ENCODE data around the gene ST8SIA5. TPM values are rescaled to one million over a fixed set of nuclear protein-coding genes. Genes with fewer than 3 reads are reported as not detected.

The ST8SIA5 gene
- total RNA-seq, 1 donor, result under 0.01 TPM

DNA sequence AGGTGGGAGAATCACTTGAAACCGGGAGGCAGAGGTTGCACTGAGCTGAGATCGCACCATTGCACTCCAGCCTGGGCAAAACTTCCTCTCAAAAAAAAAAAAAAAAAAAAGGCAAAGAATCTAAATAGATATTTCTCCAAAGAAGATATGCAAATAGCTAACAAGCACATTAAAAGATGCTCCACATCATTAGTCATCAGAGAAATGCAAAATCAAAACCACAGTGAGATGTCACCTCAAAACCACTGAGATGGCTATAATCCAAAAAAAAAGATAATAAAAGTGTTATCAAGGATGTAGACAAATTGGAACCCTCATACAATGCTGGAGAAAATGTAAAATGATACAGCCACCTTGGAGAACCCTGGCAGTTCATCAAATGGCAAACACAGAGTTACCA, 8.4 kb downstream of the ST8SIA5 start:
- no peak for DNase-seq (ENCODE audit: low read depth in 2 of 3, low spot score in 2 of 3)

DNA sequence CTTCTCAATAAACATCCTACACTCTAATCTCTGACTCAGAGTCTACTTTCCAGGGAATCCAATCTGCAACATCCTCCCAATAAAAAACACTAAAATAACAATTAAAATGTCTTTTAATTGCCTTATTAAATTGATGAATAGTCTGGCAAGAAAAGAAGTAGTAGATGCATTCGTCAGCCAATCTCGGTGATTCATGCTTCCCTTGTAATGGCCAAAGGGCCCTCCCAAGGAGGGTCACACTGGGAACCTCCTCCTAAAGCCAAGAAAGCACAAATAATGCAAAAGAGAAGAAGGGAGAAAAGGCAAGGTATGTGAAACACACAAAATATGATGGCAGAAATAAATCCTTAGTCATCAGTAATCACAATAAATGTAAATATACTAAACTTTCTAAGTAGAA, 16.8 kb downstream of the ST8SIA5 start:
- no peak for DNase-seq (ENCODE audit: low read depth in 2 of 3, low spot score in 2 of 3)

DNA sequence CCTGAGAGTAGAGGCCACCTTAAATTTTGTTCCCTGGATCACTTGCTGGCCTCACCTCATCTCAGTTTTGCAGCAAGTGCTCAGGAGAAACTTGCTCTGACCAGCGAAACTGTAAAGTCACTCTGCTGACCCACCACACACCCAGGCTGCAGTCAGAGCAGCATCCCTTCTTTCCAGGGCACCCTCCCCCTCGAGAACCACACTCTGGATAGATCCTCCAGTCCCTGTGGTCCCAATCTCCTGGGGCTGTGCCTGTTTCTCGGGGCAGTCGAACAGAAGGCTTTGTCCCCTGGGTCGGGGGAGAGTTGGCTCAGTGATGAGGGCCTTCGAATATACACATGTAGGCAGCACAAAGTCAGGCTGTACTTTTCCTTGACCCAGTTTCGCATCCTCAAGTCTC, 18.4 kb downstream of the ST8SIA5 start:
- no peak for DNase-seq (ENCODE audit: low read depth in 2 of 3, low spot score in 2 of 3)

DNA sequence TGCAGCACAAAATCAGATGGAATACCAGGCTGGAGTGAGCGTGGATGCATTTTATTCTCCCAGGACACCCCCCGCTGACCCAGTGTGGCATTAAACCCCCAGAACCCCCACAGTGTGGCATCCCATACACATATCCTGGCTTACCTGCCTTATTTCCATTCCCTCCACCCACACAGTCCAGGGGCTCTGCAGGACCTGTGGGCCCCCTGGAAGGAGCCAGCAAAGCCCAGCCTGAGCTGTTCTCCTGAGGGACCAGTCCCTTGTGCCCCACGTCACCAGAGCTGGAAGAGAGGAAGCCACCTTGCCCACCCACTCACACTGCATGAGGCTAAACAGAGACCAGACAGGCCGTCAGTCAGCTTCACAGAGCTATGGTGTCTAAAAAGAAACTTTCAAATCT, 20.1 kb downstream of the ST8SIA5 start:
- no peak for DNase-seq (ENCODE audit: low read depth in 2 of 3, low spot score in 2 of 3)

DNA sequence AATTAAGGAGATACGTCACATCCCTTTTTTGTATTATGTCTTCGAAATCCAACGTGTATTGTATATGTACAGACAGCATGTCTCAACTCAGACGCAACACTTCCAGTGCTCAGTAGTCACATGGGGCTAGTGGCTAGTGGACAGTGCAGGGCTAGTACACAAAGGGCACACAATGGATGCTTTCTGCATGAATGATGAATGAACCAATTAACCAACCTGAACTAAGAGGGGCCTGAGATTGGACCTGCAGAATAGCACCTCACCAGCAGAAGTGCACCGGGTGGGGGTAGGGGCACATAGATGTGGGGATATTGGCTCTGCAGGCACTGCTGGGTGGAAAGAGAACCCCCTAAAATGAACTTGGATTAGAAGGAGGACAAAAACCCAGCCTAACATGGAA, 20.7 kb downstream of the ST8SIA5 start:
- no peak for DNase-seq (ENCODE audit: low read depth in 2 of 3, low spot score in 2 of 3)

DNA sequence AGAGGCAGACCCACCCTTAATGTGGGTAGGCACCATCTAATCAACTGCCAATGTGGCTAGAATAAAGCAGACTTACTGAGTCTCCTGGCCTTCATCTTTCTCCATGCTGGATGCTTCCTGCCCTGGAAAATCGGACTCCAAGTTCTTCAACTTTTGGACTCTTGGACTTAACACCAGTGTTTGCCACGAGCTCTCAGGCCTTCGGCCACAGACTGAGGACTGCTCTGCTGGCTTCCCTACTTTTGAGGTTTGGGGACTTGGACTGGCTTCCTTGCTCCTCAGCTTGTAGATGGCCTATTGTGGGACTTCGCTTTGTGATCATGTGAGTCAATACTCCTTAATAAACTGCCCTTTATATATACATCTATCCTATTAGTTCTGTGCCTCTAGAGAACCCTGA, 21.9 kb downstream of the ST8SIA5 start:
- DNase-seq (ENCODE audit: low read depth in 2 of 3, low spot score in 2 of 3), result no peak

DNA sequence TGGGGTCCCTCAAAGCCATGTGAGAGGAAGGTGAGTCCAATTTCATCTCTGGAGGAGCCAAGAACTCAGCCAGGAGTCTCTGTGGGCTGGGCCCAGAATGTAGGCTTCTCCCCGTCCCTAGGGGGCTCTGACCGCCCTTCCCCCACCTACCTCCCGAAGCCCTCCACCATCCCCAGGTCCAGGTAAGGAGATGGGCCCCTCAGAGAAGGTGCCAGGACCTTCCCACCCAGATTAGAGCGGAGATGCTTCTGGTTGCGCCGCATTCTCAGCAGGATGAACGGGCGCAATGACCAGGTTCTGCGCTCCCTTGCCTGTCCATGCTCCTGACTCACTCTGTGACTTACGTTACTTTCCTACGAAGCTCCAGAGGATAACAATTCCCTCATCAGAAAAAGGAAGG, 23.0 kb downstream of the ST8SIA5 start:
- DNase-seq (ENCODE audit: low read depth in 2 of 3, low spot score in 2 of 3), result no peak

DNA sequence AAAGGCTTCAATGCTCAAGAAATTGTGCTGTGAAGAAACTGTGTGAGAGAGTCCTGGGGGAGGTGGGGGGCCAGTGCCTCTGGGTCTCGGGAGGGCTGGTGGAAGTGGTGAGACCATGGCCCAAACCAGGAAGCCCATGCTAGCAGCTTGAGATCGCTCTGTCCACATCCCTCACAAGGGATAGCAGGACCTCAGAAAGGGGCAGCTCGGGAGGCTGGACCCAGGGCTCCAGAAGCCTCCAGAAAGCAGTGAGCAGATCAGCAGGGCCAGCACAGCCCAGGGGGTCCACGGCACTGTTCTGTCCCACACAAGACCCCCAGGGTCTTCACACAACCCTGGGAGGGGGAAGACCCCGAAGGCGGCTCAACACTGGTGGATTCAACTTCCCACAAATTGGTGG, 24.1 kb downstream of the ST8SIA5 start:
- no peak for DNase-seq (ENCODE audit: low read depth in 2 of 3, low spot score in 2 of 3)

DNA sequence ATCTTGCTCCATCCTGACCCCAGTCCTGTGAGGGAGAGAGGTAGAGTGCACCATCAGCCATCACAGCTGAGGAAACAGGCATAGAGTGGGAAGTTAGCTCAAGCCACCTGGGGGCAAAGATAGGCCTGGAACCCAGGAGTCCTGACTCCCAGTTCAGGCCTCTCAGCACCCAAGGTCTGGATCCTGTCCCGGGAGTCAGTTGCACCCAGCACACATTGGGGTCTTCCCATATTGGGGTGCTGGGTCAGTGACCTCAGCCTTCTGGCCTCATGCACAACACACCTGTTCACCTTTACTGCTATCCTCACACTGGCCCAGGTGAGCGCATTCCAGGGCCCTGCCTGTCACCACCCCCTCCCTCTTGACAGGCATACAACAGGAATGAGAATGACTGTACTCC, 24.7 kb downstream of the ST8SIA5 start:
- no peak for DNase-seq (ENCODE audit: low read depth in 2 of 3, low spot score in 2 of 3)

DNA sequence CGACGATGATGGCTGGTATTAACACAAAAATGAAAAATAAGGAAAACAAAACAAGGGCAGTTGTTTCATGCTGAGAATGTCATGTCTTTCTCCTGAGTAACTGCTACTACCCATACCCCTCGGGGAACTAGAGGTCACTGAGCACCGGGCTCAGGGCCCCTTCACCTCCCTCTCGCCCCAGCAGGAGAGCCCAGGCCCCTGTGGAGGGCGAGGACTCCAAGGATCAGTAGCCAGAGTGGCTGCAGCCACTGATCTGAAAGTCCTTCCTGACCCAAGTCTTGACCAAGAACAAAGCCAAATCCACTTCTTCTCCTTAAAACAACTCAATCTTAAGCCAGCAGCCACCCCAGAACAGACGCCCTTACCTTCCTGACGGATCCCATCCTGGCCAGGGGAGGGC, 25.5 kb downstream of the ST8SIA5 start:
- DNase-seq (ENCODE audit: low read depth in 2 of 3, low spot score in 2 of 3), result no peak

DNA sequence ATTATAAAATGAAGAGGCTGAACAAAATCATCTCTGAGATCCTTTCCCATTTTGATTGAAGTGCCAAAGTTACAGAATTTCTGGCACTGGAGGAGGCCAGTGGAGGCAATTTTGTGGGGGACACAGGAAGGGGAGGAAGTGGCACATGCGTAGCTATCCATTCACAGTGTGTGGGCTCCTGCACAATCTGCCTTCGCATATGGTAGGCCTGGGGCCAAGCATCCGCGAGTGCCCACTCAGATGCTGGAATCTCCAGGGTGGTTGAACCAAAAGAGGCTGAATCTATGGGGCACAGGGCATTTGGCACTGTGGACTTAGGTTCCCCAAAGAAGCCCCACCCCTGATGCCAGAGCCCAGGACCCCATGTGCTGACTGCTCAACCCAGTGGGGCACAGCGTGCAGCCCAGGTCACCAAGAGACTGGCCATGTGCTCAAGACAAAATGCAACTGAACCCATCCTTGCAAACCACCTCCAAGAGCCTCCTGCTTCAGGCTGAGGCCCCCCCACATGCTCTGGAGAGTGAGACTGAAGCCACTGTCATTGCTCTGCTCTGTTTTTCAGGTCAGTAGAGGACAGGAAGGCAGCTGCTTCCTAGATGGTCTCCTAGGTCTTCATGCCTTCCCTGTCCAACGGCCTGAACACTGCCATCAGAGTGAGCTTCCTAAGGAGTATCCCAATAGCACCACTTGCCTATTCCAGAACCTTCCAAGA, 28.5 kb downstream of the ST8SIA5 start:
- no peak for DNase-seq (ENCODE audit: low read depth in 2 of 3, low spot score in 2 of 3)

DNA sequence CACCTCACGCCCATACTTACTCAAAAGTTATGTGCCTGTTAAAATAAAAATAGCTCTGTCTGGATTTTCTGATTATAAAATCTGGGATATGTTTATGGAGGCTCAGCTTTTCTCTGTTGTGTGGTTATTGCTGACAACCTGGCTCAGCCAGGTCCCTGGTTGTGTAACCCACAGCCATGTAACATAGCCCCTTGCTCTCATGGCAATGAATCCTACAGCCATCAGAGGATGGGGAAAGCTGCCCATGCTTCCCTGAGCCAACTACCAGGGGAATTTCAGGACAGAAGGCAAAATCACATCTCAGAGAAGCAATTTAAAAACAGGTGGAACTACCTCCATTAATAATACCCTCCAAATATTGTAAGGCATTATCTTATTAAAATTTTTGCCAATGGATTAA, 29.7 kb downstream of the ST8SIA5 start:
- no peak for DNase-seq (ENCODE audit: low read depth in 2 of 3, low spot score in 2 of 3)

DNA sequence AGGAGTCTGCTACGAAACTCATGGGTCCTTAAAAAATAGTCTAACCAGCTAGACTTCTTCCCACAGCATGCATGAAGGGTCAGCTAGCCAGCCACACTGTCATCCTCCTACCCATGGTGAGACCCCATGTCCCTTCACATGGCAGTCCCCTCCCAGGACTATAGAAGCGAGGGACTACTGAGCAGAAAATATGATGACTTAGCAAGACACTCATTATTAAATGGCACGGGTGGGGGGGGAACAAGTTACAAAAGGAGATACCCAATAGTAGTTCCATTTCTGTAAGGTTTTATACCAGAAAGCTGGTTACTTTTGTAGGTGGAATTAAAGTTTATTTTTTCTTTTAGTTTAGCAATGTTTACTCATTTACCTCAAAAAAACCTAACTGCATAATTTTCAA, 31.5 kb downstream of the ST8SIA5 start:
- DNase-seq (ENCODE audit: low read depth in 2 of 3, low spot score in 2 of 3), result no peak

DNA sequence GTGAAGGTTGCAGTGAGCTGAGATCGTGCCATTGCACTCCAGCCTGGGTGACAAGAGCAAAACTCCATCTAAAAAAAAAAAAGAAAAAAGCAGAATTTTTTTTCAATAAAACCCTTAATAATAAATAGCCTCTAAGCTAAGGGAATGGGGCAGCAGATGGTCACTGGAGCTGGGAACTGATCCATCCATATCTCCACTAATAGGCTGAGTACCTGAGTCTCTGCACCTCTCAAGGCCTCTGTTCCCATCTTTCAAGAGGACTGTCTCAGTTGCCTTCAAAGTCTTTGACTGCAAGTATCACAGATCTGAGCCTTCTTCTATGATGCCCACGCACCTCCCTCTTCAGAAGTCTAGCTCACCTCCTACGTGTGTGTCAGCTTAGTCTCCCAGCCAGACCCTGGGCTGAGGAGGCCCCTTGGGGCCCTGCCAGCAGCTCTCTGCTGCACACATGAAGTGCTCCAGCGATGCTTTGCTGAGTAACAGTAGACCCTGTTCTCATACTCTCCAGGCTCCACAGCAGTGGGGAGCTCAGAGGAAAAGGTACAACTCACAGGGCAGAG, 32.9 kb downstream of the ST8SIA5 start:
- DNase-seq (ENCODE audit: low read depth in 2 of 3, low spot score in 2 of 3), result no peak

DNA sequence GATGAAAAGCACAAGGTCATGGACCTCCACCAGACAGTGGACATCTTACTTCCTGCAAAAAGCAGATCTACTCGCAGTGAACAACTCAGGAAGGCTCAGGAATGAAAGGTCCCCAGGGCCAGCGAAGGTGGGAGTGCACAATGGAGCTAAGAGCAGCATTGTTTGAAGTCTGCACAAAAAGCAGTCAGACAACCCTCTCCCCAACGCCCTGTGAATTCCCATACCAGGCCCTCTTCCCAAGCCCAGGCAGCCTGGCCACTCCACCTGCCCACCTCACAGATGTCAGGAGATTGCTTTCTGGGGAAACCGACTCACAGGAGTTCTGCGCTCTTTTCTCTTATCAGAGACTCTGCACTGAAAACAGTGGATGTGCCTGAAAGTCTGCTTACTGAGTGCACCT, 34.8 kb downstream of the ST8SIA5 start:
- no peak for DNase-seq (ENCODE audit: low read depth in 2 of 3, low spot score in 2 of 3)

DNA sequence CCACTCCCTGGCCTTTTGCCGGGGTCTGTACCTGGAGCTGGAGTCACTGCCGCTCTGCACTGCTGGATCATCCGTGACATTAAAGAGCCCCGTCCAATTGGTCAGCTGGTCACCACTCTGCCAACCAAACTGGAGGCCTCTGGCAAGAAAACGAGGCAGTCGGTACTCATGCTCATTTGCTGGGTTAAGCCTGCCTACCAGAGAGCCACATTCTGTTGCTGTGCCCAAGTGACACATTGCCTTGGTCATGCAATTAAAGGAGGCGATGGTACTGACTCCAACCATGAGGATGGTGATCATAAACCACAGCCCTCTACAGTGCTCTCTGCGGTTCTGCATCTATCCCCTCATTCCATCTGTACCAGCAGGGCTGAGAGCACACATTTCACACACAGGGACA, 35.5 kb downstream of the ST8SIA5 start:
- DNase-seq (ENCODE audit: low read depth in 2 of 3, low spot score in 2 of 3), result no peak

DNA sequence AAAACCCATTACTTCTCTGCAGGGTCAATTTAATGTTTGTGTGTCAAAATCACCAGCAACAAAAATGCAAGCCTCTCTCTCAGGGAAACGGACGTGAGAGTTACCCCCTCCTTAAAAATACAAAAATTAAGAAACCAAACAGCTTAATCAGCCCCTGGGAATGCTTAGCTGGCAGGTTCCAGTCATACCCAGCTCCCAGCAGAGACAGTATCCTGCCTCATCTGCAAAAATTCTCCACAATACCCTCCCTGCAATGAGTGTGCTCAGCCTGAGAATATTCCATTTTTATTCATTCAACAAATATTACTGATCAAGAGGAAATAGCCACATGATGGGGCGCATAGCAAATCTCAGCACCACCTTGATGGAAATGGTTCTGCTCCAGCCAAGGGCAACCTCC, 36.3 kb downstream of the ST8SIA5 start:
- DNase-seq (ENCODE audit: low read depth in 2 of 3, low spot score in 2 of 3), result no peak

DNA sequence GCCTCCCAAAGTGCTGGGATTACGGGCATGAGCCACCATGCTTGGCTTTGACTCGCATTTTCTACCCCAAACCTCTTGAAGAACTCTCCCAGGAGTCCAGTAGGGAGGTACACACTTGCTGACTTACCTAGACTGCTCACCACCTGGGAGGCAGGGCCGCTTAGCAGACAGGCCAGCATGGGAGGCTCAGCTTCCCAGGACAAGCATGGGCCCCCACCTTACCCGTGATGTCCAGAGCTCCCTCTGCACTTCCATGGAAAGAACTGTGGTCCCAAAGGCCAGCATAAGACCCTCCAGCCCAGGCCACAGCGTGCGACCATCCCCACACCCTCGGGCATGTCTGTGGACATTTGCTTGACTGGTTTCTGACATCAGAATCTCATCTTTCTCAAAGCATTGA, 36.8 kb downstream of the ST8SIA5 start:
- no peak for DNase-seq (ENCODE audit: low read depth in 2 of 3, low spot score in 2 of 3)

DNA sequence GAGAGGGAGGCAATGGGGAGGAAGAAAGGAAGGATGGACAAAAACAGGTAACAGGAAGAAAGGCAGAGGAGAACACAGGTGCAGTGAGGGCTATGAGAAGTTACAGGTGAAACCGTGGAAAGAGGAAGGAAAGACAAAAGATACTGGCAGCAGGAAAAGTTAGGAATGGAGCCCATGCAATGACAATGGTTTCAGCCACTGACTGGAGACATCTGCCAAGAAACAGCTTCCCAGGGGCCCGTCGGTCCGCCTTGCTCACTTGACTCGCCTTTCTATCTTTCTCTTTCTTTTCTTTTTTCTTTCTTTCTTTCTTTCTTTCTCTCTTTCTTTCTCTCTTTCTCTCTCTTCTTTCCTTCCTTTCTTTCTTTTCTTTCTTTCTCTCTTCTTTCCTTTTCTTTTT, 37.5 kb downstream of the ST8SIA5 start:
- no peak for DNase-seq (ENCODE audit: low read depth in 2 of 3, low spot score in 2 of 3)

DNA sequence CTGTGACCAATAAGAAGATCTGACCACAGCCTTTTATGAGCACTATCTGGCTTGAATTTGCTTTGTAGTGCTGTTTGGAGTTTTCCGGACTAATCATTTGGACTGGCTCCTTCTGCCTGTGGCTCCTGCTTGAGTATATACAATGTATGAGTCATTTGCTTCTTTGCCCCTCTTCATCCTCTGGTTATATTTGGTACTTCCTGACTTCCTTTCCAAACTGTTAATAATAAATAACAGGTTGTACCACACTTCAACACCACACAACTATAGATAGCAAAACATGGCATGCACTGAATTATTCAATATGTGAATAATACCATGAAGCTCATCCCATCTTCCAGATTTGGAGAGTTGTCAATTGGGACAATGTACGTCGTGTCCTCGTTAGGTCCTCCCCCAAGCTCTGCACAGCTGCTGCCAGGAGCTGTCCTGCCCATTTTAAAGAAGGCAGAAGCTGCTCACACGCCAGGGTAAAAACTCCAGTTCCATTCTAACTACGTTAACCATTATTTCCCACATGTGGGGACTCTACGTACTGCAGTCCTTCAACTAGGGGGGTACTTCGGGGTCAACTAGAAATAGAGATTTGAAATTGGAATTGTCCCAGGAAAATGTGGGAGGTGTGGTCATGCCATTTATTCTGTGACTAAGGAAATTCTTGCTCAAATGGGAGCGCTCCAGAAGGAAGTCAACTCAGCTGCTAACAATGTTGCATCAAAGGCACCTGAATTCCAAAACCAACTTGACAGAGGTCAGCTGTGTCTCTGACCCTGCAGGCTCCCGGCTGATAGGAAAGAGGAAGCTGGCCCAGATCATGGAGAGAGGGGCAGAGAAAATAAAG, 38.1 kb downstream of the ST8SIA5 start:
- DNase-seq (ENCODE audit: low read depth in 2 of 3, low spot score in 2 of 3), result no peak

DNA sequence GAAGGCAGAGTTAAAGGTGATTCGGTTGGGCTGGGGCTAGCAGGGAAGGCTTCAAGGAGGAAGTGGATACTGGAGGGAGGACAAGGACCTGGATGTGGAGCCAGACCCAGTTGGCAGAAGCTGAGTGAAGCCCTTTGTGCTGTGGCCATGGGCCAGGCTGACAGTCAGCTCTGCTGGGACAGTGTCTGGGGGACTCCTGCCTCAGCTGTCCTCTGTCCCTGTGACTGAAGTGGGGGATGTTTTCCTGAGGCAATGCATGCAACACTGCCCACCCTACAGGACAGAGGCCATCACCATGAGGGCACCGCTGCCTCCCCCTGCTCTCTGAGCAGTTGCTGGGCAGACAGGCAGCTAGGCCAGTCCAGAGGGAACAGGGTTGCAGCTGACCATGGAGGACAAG, 40.0 kb downstream of the ST8SIA5 start:
- DNase-seq (ENCODE audit: low read depth in 2 of 3, low spot score in 2 of 3), result no peak

DNA sequence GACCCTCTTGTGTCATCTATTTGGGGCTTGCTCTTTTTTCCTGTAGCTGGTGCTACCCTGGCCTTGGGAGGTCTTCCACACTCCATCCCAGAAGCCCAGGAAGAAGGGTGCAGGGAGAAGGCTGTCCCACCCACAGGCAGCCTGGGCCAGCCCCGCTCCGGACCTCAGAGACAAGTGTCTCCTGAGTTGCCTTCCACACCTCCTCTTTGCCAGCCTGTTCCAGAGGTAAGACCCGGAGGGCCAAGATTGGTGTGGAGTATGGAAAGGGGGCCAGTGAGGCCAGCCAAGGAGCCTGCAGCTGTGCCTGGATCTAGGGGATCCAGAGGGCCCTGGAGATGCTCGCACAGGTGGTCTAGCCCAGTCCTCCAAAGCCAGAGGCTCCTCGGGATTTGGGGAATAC, 40.5 kb downstream of the ST8SIA5 start:
- DNase-seq (ENCODE audit: low read depth in 2 of 3, low spot score in 2 of 3), result no peak

Measured in hematopoietic multipotent progenitor cell (in vitro differentiated cells).